Spleen (tissue), 7 donors: ENCODE measurements around the gene APBB1IP.

Experiments used
- CTCF ChIP-seq, 11 experiments: fragments of 200-600 bp in 7 of 11; fragments of 450-650 bp in 4 of 11; sonication (generic) in 4 of 11; IDR thresholded peaks in 8 of 11; conservative IDR thresholded peaks in 3 of 11; 1 replicate in 7 of 11; 2 replicates in 4 of 11; pipeline versions ENCODE4 v1.4.0 to v1.8.0; 2016 to 2021; ENCODE audit warnings: antibody characterized with exemption in 11 of 11, inconsistent platforms in 4 of 11, mild to moderate bottlenecking in 1 of 11
- POLR2A ChIP-seq, 3 donors: fragments of 450-650 bp; IDR thresholded peaks; one replicate each; pipeline ENCODE4 v1.5.1; 2017; ENCODE audit warnings: antibody characterized with exemption in 3 of 3, mild to moderate bottlenecking in 1 of 3
- donor health status: DM: no; HTN: no; CAD: no; lungs with moderate emphysema.
- donor health status: DM: no; HTN: no; CAD: no.
- donor health status: DM: no; HTN: no; CAD: no.

GRCh38 chr10:26432938-26433337, 5.2 kb upstream of the APBB1IP start:
- TF ChIP-seq CTCF (IDR thresholded peaks at IDR 0.05 in 8 of 11, conservative IDR thresholded peaks at IDR 0.05 in 3 of 11) (no peak), POLR2A (IDR thresholded peaks at IDR 0.05) (no peak)
